WTC11 (cell line): ENCODE measurements around the gene MRNIP. TPM values are rescaled to one million over a fixed set of nuclear protein-coding genes. Genes with fewer than 3 reads are reported as not detected.

ENCODE experiments used
- ATAC-seq: fragments of 200-7000 bp; cut with Tn5 transposase; 2 replicates; pipeline ENCODE4 v1.10.0; 2021; ENCODE audit warnings: mild to moderate bottlenecking, moderate library complexity
- CTCF ChIA-PET: fragments of 300-600 bp; sonication (Branson Sonifier 250); formaldehyde crosslinking; loops from one replicate; lab custom pipeline; 2021; ENCODE audit warnings: antibody characterized with exemption; lab: Charles Lee
- POLR2A ChIA-PET: fragments of 350-600 bp; sonication (Branson Sonifier 250); formaldehyde crosslinking; loops from one replicate; lab custom pipeline; 2021; ENCODE audit warnings: antibody characterized with exemption; lab: Charles Lee
- DNase-seq: peaks from one replicate; pipeline ENCODE4 v3.0.0; 2021; ENCODE audit warnings: low spot score
- H3K27ac Mint-ChIP-seq: 2 replicates; pipeline ENCODE4 v1.8.0; 2021; ENCODE audit warnings: mixed read lengths
- H3K27me3 Mint-ChIP-seq: 2 replicates; pipeline ENCODE4 v1.8.0; 2021; ENCODE audit warnings: low read depth, mild to moderate bottlenecking, moderate library complexity, mixed read lengths
- H3K36me3 Mint-ChIP-seq: 2 replicates; pipeline ENCODE4 v1.8.0; 2021; ENCODE audit warnings: mixed read lengths
- H3K4me1 Mint-ChIP-seq: 2 replicates; pipeline ENCODE4 v1.8.0; 2022; ENCODE audit warnings: mixed read lengths
- H3K4me3 Mint-ChIP-seq: 2 replicates; pipeline ENCODE4 v1.8.0; 2021; ENCODE audit warnings: mild to moderate bottlenecking, moderate library complexity, mixed read lengths
- H3K9me3 Mint-ChIP-seq: 2 replicates; pipeline ENCODE4 v1.8.0; 2021; ENCODE audit warnings: mixed read lengths
- CREM ChIP-seq: sonication (generic); formaldehyde crosslinking; IDR thresholded peaks from 2 replicates; pipeline ENCODE4 v1.8.1; 2022; ENCODE audit warnings: mild to moderate bottlenecking, missing genetic modification reagents, moderate library complexity
- FOXK1 ChIP-seq: sonication (generic); formaldehyde crosslinking; IDR thresholded peaks from 2 replicates; pipeline ENCODE4 v1.8.0; 2022; ENCODE audit warnings: mild to moderate bottlenecking, moderate library complexity, missing genetic modification reagents
- MAX ChIP-seq: sonication (generic); formaldehyde crosslinking; IDR thresholded peaks from 2 replicates; pipeline ENCODE4 v1.8.0; 2022; ENCODE audit warnings: mild to moderate bottlenecking, missing genetic modification reagents
- NFE2L1 ChIP-seq: sonication (generic); formaldehyde crosslinking; IDR thresholded peaks from 2 replicates; pipeline ENCODE4 v1.8.1; 2023; ENCODE audit warnings: missing genetic modification reagents
- NR1H2 ChIP-seq: sonication (generic); formaldehyde crosslinking; IDR thresholded peaks from 2 replicates; pipeline ENCODE4 v1.9.0; 2021; ENCODE audit warnings: mild to moderate bottlenecking, moderate library complexity, missing genetic modification reagents
- NR2C2 ChIP-seq: sonication (generic); formaldehyde crosslinking; IDR thresholded peaks from 2 replicates; pipeline ENCODE4 v1.8.0; 2022; ENCODE audit warnings: mild to moderate bottlenecking, missing genetic modification reagents
- PRDM15 ChIP-seq: sonication (generic); formaldehyde crosslinking; IDR thresholded peaks from 2 replicates; pipeline ENCODE4 v1.8.0; 2022; ENCODE audit warnings: missing genetic modification reagents
- ZNF232 ChIP-seq: sonication (generic); formaldehyde crosslinking; IDR thresholded peaks from 2 replicates; pipeline ENCODE4 v1.8.0; 2022; ENCODE audit warnings: mild to moderate bottlenecking, missing genetic modification reagents
- ZNF396 ChIP-seq: fragments of 250-450 bp; sonication (Bioruptor Pico); IDR thresholded peaks from 2 replicates; pipeline ENCODE4 v1.8.0; 2021; ENCODE audit warnings: mild to moderate bottlenecking, moderate library complexity, borderline replicate concordance
- ZNF425 ChIP-seq: fragments of 250-450 bp; sonication (Bioruptor Pico); conservative IDR thresholded peaks from 2 replicates; pipeline ENCODE4 v1.9.0; 2021; ENCODE audit warnings: mild to moderate bottlenecking
- total RNA-seq: library from RNA; stranded (reverse); gene quantifications from 3 replicates; pipeline ENCODE4 v1.2.3, GENCODE V29; 2021
- TF ChIP-seq, protein P1 (sequence below): fragments of 250-450 bp; sonication (Bioruptor Pico); IDR thresholded peaks from 2 replicates; pipeline ENCODE4 v1.9.0; 2021; ENCODE audit warnings: mild to moderate bottlenecking

Gene MRNIP
- total RNA-seq, 1 experiment from 2014 or later = 42.0 TPM

DNA sequence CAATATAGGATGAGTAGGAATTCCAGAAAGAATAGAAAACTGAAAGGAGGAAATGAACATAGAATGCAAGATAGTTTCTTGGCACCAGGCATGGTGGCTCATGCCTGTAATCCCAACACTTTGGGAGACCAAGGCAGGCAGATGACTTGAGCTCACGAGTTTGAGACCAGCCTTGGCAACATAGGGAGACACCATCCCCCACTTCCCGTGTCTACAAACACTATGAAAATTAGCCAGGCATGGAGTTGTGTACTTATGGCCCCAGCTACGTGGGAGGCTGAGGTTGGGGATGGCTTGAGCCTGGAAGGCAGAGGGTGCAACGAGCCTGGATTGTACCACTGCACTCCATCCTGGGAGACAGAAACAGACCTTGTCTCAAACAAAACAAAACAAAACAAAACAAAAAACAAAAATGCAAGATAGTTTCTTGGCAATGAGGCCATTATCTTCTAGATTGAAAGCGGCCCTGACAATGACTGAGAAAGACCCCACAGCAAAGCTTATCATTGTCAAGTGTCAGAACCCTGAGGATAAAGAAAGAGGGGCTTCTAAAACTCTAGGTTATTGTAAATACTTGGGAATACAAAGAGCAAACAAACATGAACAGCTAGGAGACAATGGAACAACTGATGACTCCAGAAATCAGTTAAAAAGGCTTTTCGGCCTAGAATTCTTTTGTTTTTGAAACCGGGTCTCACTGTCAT lies 28.7 kb downstream of the MRNIP start:
- H3K36me3 Mint-ChIP-seq = peaks cover 81% of the 10 kb centered on the region
- ChIA-PET POLR2A (no interaction called here), CTCF (interaction anchor here (3.1 kb wide), 1 partner anchor 28 kb away, joined by 11 read pairs; no protein-coding TSS in a partner anchor)

More for the DNA sequence above, 28.7 kb downstream of the MRNIP start:
- 0 out of 2 replicates have a peak, but pooled peaks cover 7% of the 10 kb centered on the region for H3K9me3 Mint-ChIP-seq
- H3K27ac Mint-ChIP-seq = no peak overlapping the region
- H3K4me1 Mint-ChIP-seq = peaks cover 26% of the 10 kb centered on the region
- TF ChIP-seq, protein P1, sequence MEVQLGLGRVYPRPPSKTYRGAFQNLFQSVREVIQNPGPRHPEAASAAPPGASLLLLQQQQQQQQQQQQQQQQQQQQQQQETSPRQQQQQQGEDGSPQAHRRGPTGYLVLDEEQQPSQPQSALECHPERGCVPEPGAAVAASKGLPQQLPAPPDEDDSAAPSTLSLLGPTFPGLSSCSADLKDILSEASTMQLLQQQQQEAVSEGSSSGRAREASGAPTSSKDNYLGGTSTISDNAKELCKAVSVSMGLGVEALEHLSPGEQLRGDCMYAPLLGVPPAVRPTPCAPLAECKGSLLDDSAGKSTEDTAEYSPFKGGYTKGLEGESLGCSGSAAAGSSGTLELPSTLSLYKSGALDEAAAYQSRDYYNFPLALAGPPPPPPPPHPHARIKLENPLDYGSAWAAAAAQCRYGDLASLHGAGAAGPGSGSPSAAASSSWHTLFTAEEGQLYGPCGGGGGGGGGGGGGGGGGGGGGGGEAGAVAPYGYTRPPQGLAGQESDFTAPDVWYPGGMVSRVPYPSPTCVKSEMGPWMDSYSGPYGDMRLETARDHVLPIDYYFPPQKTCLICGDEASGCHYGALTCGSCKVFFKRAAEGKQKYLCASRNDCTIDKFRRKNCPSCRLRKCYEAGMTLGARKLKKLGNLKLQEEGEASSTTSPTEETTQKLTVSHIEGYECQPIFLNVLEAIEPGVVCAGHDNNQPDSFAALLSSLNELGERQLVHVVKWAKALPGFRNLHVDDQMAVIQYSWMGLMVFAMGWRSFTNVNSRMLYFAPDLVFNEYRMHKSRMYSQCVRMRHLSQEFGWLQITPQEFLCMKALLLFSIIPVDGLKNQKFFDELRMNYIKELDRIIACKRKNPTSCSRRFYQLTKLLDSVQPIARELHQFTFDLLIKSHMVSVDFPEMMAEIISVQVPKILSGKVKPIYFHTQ = no peak
- TF ChIP-seq NR1H2 (no peak), PRDM15 (CRISPR knock-in tag) (no peak), MAX (no peak), CREM (no peak), NFE2L1 (CRISPR knock-in tag) (no peak), ZNF232 (CRISPR knock-in tag) (no peak), NR2C2 (CRISPR knock-in tag) (no peak), ZNF425 (CRISPR knock-in tag) (no peak), FOXK1 (no peak), ZNF396 (CRISPR knock-in tag) (no peak)
- H3K4me3 Mint-ChIP-seq = no peak overlapping the region
- DNase-seq (no peak), ATAC-seq (no peak)
- H3K27me3 Mint-ChIP-seq = no peaks in the 10 kb centered on the region
